Esophagus (tissue), 2 donors: ENCODE results near the gene DNLZ. TPM values are rescaled to one million over a fixed set of nuclear protein-coding genes. Genes with fewer than 3 reads are reported as not detected.

Experiments used
- H3K27ac ChIP-seq, 2 donors: one replicate each; pipeline ENCODE4 v1.5.1; 2013; ENCODE audit warnings: low read depth in 2 of 2, mild to moderate bottlenecking in 2 of 2, inconsistent platforms in 1 of 2, low read length in 1 of 2, moderate library complexity in 1 of 2
- H3K27me3 ChIP-seq, 2 donors: one replicate each; pipeline ENCODE4 v1.6.1; 2013; ENCODE audit warnings: low read length in 2 of 2, control low read depth in 1 of 2, mild to moderate bottlenecking in 1 of 2; ENCODE audit not compliant: insufficient read depth in 2 of 2, control insufficient read depth in 1 of 2
- H3K36me3 ChIP-seq, 2 donors: one replicate each; pipeline ENCODE4 v1.6.1; 2013; ENCODE audit warnings: low read length in 1 of 2; ENCODE audit not compliant: control insufficient read depth in 2 of 2, insufficient read depth in 2 of 2
- H3K4me1 ChIP-seq, 2 donors: one replicate each; pipeline ENCODE4 v1.6.1; 2013; ENCODE audit warnings: low read length in 1 of 2; ENCODE audit not compliant: control insufficient read depth in 2 of 2, insufficient read depth in 2 of 2
- H3K4me3 ChIP-seq, 2 donors: one replicate each; pipeline ENCODE4 v1.5.1; 2013; ENCODE audit warnings: low read length in 2 of 2, mild to moderate bottlenecking in 2 of 2, low read depth in 1 of 2, moderate library complexity in 1 of 2
- H3K9me3 ChIP-seq, 2 donors: one replicate each; pipeline ENCODE4 v1.6.1; 2013; ENCODE audit warnings: mild to moderate bottlenecking in 2 of 2, low read depth in 1 of 2, low read length in 1 of 2, moderate library complexity in 1 of 2; ENCODE audit not compliant: control insufficient read depth in 2 of 2, insufficient read depth in 1 of 2
- WGBS, 2 donors: extraction: QIAGEN DNeasy Blood & Tissue Kit; methylation state at CpG; one replicate each; pipeline ENCODE4 v1.1.7; 2013; 5-methylcytosine and 5-hydroxymethylcytosine counted together
- polyA plus RNA-seq, 2 donors: library from polyadenylated mRNA; stranded (reverse); fragments of 200-250 nt; gene quantifications; one replicate each; pipeline ENCODE4 v1.2.3, GENCODE V29; 2013
- donor health status: healthy with polysubstance abuse.
- donor health status: Bipolar disorder and iron deficiency.

The DNLZ gene
- polyA plus RNA-seq, 2 donors: 7.1 to 10.1 TPM

DNA sequence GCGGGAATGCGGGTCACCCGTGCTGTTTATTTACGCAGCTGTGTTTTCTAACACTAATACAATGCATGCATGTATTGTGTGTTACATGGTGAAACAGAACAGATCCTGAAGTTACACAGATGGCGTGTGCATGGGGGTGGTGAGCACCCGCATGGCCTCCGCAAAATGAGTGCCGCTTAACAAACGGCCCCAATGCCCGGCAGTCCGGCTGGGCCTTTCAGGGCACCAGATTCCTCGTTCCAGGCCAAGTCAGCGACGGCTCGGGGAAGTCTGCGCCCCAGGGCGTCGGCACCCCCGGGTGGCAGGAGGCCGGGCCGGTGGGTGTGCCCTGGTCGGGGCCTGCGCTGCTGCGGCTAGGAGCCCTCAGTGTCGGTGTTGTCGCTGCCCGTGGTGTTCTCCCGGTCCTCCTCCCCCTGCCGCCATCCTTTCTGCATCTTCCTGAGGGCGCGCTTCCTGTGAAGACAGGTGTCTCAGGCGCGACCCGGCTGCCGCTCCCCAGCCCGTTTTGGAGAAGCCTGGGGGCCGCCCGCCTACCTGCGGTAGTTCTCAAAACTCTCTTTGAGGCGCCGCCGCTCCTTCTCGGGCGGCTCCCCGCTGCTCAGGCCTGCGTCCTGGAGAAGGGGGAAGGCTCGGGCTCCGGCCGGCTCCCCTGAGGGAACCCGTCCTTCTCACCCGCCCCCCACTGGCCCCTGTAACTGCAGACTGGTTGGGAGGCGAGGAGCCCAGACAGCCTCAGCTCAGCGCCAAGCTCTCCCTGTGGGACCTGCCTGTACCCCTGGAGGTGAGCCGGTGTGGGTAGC is 605 bp upstream of the DNLZ start:
- Histone ChIP-seq H3K27ac (no peak overlapping the region), H3K36me3 (peaks cover 0 to 4% of the 10 kb centered on the region in 2 donors), H3K27me3 (no peaks in the 10 kb centered on the region), H3K4me1 (peaks cover 4 to 14% of the 10 kb centered on the region in 2 donors), H3K9me3 (no peaks in the 10 kb centered on the region), H3K4me3 (peak overlapping the region; percentile 75 to 95)
- 24 to 33% methylated on average over 52 to 54 of the region's 54 CpGs for WGBS, 2 donors

DNA sequence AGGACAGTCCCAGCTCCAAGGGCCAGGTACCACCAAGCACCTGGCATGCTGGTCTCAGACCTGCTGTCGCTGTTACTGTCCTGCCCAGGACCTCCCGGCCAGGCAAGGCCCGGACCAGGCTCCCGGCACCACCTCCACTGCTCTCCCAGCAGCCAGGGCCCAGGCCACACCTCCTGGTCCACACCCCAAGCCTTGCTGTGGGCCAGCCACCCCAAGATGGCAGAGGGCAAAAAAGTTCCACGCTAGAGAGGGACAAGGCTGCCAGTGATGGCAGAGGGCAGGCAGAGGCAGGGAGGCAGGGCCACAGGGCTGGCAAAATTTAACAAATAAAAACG is 1.1 kb downstream of the DNLZ start:
- H3K27me3 ChIP-seq: no peaks in the 10 kb centered on the region
- H3K27ac ChIP-seq: no peak overlapping the region
- WGBS, 2 donors: 72 to 82% methylated on average over 6 of the region's 6 CpGs
- no peak overlapping the region for H3K4me3 ChIP-seq
- peaks cover 0 to 10% of the 10 kb centered on the region in 2 donors for H3K36me3 ChIP-seq
- H3K4me1 ChIP-seq: peaks cover 4 to 14% of the 10 kb centered on the region in 2 donors
- no peaks in the 10 kb centered on the region for H3K9me3 ChIP-seq

GRCh38 chr9:136361754-136362449 is 1.6 kb downstream of the DNLZ start:
- no peaks in the 10 kb centered on the region for H3K27me3 ChIP-seq
- no peaks in the 10 kb centered on the region for H3K9me3 ChIP-seq
- peaks cover 4 to 14% of the 10 kb centered on the region in 2 donors for H3K4me1 ChIP-seq
- 84 to 87% methylated on average over 23 to 26 of the region's 26 CpGs for WGBS, 2 donors
- no peak overlapping the region for H3K27ac ChIP-seq
- no peak overlapping the region for H3K4me3 ChIP-seq
- peaks cover 0 to 10% of the 10 kb centered on the region in 2 donors for H3K36me3 ChIP-seq

GRCh38 chr9:136361047-136361753 is 2.3 kb downstream of the DNLZ start:
- H3K36me3 ChIP-seq: peaks cover 0 to 10% of the 10 kb centered on the region in 2 donors
- no peak overlapping the region for H3K4me3 ChIP-seq
- WGBS, 2 donors: 71 to 74% methylated on average over 43 of the region's 43 CpGs
- no peaks in the 10 kb centered on the region for H3K27me3 ChIP-seq
- peaks cover 4 to 14% of the 10 kb centered on the region in 2 donors for H3K4me1 ChIP-seq
- no peaks in the 10 kb centered on the region for H3K9me3 ChIP-seq
- H3K27ac ChIP-seq: no peak overlapping the region

DNA sequence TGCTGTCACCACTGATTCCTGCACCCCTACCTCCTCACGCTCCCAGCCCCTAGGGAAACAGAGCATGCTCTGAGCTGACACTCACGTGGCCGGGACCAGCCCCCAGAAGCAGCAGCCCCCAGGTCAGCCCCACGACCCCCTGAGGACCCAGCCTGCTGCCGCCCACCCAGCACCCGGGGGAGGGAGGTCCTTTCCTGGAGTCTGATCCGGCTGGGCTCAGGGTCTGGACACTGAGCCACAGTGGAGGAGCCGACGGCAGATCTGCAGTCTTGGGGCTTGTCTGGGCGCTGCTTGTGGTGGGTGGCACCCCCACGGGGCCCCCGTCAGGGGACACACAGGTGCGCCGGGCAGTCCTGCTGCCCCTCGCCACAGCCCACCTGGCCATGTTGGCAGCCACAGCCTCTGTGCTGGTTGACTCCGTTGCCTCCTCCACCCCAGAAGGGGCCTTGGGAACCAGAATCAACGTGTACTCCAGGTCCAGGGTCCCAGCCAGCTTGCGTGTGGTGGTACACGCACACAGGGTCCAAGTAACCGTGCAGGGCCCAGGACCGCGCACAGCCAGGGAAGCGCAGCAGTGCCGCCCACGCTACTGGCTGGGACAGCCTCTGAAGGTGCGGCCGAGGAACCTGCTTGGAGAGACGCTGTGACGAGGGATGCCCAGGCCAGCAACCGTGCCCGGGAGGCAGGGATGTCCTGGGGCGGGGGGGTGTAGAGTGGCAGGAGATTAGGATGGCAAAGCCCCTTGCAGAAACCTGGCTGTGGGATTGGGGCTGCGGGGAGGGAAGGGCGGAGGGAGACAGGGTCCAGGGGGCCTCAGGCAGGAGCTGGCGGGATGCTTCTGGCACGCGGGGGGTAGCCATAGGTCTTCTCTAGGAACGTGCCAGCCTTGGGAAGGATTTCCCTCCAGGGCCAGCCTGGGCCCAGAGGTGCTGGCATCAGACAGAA is 3.5 kb downstream of the DNLZ start:
- Histone ChIP-seq H3K4me1 (peaks cover 4 to 14% of the 10 kb centered on the region in 2 donors), H3K27ac (no peak overlapping the region), H3K27me3 (no peaks in the 10 kb centered on the region), H3K9me3 (no peaks in the 10 kb centered on the region), H3K4me3 (no peak overlapping the region), H3K36me3 (peaks cover 0 to 10% of the 10 kb centered on the region in 2 donors)
- 74 to 80% methylated on average over 36 to 38 of the region's 38 CpGs for WGBS, 2 donors

- 62 to 72% methylated on average over 2 of the region's 2 CpGs for WGBS, 2 donors
- Histone ChIP-seq H3K27me3 (no peaks in the 10 kb centered on the region), H3K9me3 (no peaks in the 10 kb centered on the region), H3K4me1 (peaks cover under 1 to 8% of the 10 kb centered on the region in 2 donors), H3K36me3 (peaks cover 0 to 10% of the 10 kb centered on the region in 2 donors), H3K4me3 (no peak overlapping the region), H3K27ac (no peak overlapping the region)
Measured at GRCh38 chr9:136358888-136359287, 4.7 kb downstream of the DNLZ start.

DNA sequence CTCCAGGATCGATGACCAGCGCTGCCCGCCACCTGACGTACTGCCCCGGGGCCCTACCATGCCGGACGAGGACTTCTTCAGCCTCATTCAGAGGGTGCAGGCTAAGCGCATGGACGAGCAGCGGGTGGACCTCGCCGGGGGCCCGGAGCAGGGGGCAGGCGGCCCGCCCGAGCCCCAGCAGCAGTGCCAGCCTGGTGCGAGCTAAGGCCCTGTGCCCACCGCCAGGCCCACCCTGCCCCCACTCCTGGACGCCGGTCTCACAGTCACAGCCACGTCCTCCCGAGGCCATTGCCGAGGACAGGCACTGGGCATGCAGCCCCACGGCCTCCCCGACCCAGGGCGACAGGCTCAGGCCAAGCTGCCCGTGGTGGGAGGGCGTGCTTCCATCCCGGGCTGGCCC is 5.5 kb downstream of the DNLZ start:
- no peak overlapping the region for H3K27ac ChIP-seq
- no peaks in the 10 kb centered on the region for H3K27me3 ChIP-seq
- peaks cover 0 to 5% of the 10 kb centered on the region in 2 donors for H3K4me1 ChIP-seq
- no peaks in the 10 kb centered on the region for H3K9me3 ChIP-seq
- H3K36me3 ChIP-seq: peaks cover 0 to 10% of the 10 kb centered on the region in 2 donors
- H3K4me3 ChIP-seq: no peak overlapping the region
- WGBS, 2 donors: 87 to 90% methylated on average over 29 of the region's 29 CpGs

GRCh38 chr9:136357202-136357725 is 6.3 kb downstream of the DNLZ start:
- WGBS, 2 donors: 82 to 84% methylated on average over 20 to 22 of the region's 22 CpGs
- H3K9me3 ChIP-seq: no peaks in the 10 kb centered on the region
- H3K4me1 ChIP-seq: peaks cover 0 to 4% of the 10 kb centered on the region in 2 donors
- no peak overlapping the region for H3K27ac ChIP-seq
- no peak overlapping the region for H3K4me3 ChIP-seq
- H3K36me3 ChIP-seq: peaks cover 0 to 10% of the 10 kb centered on the region in 2 donors
- no peaks in the 10 kb centered on the region for H3K27me3 ChIP-seq
